NCI-H446 treated with DMSO at 0.1 percent for 48 hours (cell line): Measurements from ENCODE around the gene TAF9.
A peak's percentile ranks its signal among the peaks of the same experiment; 100 is the strongest.
"Not testable (repeated sequence)": the region's sequence is repeated elsewhere in the genome, so short reads cannot be mapped to it uniquely, and the experiment has no call there.

Source experiments
- DNase-seq: peaks from one replicate; lab custom pipeline; 2025; lab: John Stamatoyannopoulos, UW

TAF9 gene, protein sequence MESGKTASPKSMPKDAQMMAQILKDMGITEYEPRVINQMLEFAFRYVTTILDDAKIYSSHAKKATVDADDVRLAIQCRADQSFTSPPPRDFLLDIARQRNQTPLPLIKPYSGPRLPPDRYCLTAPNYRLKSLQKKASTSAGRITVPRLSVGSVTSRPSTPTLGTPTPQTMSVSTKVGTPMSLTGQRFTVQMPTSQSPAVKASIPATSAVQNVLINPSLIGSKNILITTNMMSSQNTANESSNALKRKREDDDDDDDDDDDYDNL

DNA sequence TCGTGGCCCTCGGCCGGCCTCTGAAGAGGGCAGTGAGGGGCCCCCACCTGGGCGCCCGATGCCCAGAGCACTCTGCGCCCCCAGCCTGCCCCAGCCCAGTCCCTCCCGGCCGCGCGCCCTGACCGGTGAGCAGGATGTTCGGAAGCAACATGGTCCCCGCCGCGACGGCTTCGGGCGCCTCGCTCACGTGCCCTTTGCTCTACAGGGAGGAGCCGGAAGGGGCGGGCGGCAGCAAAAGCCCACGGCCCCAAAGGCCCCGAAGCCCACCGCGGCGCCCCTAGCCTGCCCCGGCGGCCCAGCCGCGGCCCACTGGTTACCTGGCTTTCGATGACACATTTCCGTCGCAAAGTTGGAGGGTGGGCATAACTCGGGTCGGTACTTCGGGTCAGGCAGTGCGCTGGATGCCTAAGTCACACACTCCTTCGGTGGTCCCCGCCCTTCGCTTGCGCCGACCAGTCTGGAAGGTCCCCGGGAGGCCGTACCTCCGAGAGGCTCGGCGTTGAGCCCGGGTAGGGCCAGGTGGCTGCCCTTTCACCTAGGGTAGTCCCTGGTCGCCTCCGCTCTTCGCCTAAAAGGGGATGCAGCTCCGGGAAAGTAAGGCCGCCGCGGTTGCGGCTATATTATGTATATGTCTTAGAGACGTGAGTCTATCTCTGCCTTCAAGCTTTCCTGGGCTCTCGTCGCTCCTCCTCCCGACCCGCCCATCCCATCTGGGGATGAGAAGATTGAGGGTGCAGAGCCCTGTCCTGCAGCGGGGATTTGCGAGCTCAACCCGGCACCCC is at the start of gene TAF9, which contains the start of the genes AK6 and RAD17:
Gene TAF9 (minus strand): TSS at position 181 of the 782 bp plus-strand sequence. CDS start 3,783 bp downstream, outside the sequence.
Gene AK6 (minus strand): TSS at position 181 of the 782 bp plus-strand sequence. CDS start 30 bp downstream, at position 151.
Gene RAD17 (plus strand): TSS at position 479 of the 782 bp plus-strand sequence. CDS start 2,391 bp downstream, outside the sequence.
- DNase-seq: peak; percentile 84

DNA sequence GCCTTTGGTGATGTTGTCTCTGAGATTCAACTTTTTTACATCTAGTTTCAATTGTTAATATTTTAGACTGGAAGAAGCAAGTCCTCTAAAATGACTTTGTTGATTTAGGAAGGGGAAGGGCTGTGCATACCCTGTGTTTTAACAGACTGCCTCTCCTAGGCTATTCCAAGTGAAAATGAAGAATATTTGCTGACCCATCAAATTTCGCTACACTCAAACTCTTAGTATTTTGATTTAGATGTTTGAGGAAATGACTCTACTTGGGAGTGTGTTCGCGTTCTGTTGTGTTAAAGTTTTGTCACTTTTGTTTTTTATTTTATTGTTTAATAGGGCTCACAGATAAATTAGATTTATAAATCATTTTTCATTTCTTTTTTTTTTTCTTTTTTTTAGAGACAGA is 49.2 kb upstream of the TAF9 start:
- DNase-seq: no peak

DNA sequence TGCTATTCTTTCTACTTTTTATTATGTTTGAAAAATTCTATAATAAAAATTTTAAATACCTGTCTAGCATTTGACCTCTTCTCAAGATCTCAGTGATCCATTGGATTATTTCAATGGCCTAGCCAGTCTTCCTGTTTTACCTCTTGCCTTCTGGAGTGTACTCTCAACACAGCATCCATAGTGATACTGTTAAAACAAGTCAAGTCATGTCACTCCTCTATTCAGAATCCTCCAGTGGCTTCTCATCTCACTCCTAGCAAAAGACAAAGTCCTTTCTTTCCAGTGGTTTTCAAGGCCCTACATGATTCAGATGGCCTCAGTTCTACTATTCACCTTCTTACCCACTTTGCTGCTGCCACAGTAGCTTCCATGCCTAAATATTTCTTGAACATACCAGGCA is 47.4 kb upstream of the TAF9 start:
- no peak for DNase-seq

DNA sequence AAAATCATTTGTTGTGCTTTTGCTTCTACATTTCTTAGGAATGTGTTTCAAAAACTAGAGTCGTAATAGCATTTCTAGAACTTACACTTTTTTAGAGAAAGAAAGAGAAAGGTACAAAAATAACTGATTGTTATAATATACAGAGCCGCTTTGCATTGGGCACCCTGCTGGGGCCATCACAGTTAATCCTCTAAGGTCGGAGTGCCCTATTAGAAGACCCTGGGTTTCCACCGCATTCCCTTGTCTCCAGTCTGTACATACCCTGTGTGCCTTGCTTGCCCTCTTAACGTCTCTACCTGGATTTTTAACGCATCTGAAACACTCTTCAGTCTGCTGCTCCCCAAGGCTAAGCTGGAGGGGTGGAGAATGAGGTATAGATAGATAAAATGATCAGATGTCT is 46.9 kb upstream of the TAF9 start:
- no peak for DNase-seq

DNA sequence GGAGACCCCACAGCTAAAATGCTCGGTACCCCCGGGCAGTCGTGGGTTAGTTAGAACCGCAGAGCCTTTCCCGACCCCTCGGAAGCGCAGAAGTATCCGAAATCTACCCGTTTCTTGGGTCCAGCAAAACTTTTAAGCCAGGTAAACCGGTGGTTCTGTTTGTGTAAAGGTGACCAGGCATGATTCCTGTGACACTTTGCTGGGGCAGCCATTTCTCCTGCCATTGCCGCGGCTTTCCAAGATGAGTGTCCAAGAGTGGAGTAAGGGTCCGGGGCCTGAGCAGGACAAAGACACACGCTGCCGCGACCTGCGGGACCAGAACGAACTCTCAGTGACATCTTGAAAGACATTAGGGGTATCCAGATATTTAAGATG is 46.3 kb upstream of the TAF9 start:
- no peak for DNase-seq

DNA sequence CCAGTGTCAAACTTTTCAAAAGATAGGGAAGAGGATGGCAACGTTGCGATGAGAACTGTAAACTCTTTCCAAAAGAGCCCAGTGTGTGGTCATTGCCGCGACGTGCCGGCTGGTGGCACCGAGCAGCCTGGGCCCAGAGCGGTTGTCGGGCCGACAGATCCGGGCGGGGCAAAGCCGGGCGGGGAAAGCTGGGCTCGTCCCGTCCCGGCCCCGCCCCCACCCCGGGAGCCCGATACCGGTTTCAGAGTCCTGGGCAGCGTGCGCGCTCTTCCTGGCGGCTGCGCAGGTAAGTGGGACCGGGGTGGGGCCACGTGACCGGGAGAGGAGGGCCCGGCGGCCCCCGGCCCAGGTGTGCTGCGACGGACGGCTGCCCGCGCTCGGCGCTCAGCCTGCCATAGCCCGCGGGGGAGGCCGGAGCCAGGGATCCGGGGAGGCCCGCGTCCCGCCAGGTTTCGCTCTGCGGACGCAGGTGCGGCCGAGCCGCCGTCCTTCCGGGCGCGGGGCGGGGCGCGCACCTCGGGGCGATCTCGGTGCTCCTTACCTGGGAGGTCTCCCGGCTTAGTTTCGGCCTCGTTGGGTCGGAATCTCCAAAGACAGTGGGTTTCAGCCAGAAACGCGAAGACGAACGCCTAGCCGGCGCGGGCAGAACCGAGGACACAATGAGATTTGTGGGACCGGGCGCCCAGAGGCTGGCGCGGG is 45.7 kb upstream of the TAF9 start, which contains the start of gene MARVELD2:
Gene MARVELD2 (plus strand): TSS at position 232 of the 699 bp plus-strand sequence. CDS start 4,270 bp downstream, outside the sequence.
- no peak for DNase-seq

DNA sequence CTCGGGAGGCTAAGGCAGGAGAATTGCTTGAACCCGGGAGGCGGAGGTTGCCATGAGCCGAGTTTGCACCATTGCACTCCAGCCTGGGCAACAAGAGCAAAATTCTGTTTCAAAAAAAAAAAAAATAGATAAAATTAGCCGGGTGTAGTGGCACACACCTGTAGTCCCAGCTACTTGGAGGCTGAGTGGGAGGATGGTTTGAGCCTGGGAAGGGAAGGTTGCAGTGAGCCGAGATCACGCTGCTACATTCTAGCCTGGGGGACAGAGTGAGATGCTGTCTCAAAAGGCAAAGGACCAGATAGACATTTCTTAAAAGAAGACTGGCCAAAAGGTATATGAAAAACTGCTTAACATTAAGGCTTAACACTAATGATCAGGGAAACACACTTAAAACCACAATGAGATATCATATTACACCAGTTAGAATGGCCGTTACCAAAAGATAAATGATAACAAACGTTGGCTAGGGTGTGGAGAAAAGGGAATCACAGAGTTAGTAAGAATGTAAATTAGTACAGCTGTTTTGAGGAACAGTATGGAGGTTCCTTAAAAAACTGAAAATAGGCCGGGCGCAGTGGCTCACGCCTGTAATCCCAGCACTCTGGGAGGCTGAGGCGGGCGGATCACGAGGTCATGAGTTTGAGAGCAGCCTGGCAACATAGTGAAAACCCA is 35.5 kb upstream of the TAF9 start:
- no peak for DNase-seq

DNA sequence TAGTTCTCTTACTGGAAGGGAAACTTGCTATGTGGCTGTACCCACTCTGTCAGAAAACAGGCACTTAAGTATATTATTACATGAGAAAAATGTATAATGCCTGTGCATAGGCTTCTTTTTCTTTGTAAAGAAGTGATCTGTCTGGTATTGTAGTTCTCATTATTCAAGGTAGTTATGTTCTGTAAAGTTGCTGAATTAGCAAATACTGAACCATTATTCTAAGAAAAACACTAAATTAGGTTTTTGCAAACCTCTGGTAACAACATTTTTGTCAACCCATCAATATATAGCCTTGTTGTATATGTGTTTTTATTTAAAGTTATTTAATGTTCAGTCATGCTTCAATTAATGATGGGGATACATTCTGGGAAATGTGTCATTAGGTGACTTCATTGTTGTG is 9.1 kb upstream of the TAF9 start:
- DNase-seq: no peak

DNA sequence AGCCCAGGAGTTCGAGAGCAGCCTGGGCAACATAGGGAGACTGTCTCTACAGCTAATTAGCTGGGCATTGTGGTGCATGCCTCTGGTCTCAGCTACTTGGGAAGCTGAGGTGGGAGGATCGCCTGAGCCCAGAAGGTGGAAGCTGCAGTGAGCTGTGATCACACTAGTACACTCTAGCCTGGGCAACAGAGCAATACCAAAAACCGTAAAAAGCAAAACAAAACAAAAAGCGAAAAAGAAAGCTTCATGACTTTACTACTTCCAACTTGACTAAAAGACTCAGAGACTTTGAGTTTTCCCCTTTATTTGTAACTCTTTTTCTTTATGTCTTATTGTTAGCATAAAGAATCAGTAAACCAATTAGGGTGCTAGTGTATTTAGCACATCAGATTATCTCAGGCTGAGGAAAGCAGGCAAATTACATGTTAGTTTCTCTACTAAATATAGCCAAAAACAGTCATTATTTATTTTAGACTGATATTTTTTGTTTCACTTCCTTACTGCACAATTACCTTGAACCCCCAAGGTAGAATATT is 5.7 kb upstream of the TAF9 start:
- DNase-seq: no peak

DNA sequence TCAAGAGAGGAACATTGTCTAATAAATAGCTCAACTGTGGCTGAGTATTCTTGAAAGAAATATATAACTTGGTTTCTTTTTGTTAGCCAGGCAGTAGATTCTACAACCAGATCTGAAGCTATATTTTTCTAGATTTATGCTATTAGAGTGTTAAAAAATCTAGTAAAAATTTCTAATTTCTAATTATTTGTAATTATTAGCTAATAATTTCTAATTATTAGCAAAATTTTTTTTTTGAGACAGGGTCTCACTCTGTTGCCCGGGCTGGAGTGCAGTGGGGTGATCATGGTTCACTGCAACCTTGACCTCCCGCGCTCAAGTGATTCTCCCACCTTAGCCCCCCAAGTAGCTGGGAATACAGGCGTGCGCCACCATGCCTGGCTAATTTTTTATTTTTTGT is 3.1 kb upstream of the TAF9 start:
- no peak for DNase-seq

DNA sequence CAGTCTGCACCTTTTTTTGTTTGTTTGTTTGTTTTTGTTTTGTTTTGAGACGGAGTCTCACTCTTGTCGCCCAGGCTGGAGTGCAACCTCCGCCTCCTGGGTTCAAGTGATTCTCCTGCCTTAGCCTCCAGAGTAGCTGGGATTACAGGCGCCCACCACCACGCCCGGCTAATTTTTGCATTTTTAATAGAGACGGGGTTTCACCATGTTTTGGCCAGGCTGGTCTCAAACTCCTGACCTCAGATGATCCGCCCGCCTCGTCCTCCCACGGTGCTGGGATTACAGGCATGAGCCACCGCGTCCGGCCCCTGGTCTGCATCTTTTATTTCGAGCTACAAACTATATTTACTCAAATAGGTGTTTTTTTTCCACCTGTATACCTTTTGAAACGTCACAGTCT is 1.0 kb upstream of the TAF9 start:
- DNase-seq: not testable (repeated sequence)

DNA sequence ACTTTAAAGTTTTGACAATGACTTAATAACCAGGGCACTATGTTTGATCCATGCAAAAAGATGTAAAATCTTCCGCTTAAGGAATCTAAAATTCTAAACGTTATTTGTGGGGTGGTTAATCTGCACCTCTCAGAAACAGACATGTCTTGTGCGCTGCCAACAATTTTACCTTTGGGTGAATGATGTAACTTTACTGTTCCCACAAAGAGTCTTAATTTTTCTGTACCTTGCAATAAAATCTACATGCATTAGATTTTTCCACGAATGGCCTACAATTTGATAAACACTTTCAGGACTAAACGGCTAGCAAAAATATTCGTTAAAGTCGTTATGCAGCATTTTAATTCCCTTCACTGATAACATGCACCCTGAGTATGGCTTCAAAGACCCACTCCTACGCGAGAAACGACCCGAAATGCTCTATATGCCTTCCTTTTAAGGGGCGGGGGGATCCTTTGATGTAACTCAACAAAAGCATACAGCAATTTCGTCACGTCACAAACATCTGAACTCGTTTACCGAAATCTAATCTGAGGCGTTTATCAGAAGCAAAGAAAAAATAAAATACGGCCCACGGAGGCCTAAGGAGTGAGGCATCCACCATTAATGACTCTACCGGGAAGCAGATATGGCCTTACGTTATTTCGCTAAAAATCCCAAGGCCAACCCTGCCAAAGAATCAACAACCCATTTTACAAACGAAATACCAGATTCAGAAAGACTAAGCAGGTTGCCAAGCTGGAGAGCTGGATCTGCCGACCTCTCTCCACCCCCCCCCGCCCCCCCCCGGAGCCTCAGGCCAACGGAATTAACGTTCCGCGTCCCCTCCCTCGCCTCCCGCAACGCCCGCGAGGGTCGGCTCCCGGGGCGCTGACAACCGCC is 621 bp downstream of the TAF9 start:
- DNase-seq: peak; percentile 39

DNA sequence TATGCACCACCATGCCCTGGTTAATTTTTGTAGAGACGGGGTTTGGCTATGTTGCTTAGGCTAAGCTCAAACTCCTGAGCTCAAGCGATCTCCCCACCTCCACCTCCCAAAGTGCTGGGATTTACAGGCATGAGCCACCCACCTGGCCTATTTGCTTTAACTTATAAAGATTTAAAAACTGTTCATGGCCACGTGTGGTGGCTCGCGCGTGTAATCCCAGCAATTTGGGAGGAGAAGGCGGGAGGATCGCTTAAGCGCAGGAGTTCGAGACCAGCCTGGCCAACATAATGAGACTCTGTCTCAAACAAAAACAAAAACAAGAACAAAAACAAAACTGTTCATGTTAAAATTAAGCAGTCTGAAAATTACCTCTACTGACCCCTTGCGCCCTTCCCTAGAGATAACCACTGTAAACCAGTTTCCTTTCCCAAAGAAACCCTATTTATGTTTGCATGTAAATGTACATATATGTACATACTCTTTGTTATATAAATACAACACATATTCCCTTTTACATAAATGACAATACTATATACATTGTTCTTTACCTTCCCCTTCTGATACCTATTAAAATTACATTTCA is 1.5 kb downstream of the TAF9 start:
- DNase-seq: no peak

DNA sequence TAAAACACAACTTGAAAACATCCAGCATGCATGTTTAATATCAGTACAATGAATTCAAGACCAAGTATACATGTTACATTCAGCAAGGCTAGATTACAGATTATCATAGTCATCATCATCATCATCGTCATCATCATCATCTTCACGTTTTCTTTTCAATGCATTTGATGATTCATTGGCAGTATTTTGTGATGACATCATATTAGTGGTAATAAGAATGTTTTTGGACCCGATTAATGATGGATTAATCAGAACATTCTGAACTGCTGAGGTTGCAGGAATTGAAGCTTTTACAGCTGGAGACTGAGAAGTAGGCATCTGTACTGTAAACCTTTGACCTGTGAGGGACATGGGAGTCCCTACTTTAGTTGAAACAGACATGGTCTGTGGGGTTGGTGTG is 4.5 kb downstream of the TAF9 start:
- no peak for DNase-seq

DNA sequence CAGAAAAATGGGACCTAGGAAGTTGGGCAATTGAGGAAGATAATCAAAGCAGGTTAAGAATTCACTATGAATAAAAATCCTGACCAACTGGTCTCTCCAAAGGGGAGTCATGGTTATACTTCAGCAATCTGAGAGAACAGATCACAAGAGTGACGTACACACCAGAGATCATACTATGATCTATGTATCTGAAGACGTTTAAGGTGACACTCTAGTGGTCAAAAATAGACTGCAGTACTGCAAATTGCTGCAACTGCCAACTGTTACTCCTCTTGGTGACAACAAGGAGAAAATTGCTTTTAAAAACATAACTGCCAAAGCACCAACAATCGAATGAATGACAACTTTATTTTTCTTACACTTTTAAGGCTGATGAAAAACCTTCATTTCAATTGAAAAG is 4.9 kb downstream of the TAF9 start:
- DNase-seq: no peak

DNA sequence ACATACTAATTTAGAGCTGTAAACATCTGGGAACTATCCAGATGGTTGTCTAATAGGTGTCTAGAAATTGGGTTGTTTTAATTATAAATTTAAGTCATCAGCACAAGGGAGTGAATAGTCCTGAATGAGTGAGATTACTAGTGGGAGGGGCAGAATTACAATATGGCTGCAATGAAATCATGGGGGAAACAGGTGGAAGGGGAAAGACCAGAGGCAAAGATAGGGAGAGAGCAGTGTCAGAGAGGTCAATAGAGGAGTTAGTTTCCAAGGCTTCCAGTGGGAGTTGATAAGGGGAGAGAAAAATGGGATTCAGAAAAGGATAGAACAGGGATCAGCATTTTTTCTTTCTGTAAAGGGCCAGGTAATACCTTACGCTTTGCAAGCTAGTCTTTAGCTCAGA is 8.9 kb downstream of the TAF9 start:
- DNase-seq: no peak

DNA sequence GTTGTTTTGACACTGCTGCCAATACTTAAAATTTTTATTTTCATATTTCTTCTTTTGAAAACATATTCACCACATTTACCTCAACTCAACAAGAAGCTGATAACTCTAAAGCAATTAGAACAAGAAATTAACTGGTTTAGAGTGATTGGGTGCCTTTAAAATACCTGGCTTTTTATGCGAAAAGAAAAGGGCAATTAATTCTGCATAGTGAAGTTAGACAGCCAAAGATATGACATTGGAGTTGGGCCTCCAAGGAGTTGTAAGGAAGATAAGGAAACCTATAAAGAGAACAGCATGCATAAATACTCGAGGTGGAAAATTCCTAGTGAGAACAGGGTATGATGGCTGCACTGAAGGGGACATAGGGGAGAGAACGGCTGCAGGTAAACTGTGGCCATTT is 9.6 kb downstream of the TAF9 start:
- DNase-seq: no peak

DNA sequence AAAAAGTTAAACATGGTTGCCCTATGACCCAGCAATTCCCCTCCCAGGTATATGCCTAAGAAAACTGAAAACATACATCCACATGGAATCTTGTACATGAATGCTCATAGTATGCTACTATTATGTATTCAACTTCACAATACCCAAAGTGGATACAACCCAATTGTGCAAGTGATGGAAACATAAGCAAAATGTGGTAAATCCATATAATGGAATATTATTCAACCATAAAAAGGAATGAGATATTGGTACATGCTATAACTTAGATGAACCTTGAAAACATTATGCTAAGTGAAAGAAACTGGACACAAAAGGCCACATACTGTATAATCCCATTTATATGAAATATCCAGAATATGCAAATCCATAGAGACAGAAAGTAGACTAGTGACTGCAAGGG is 18.7 kb downstream of the TAF9 start:
- no peak for DNase-seq

DNA sequence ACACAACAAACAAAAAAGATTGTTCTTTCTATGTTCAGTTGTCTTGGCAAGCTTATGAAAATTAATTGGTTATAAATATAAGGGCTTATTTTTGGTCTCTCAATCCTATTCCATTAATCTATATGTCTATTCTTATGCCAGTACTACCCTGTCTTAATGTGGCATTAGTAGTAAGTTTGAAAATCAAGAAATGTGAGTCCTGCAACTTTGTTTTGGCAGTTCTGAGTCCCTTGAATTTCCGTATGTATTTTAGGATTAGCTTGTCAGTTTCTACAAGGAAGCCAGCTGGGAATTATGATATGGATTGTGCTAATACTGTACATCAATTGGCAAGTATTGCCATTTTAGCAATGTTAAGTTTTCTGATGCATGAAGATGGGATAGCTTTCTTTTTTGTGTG is 26.2 kb downstream of the TAF9 start:
- no peak for DNase-seq

DNA sequence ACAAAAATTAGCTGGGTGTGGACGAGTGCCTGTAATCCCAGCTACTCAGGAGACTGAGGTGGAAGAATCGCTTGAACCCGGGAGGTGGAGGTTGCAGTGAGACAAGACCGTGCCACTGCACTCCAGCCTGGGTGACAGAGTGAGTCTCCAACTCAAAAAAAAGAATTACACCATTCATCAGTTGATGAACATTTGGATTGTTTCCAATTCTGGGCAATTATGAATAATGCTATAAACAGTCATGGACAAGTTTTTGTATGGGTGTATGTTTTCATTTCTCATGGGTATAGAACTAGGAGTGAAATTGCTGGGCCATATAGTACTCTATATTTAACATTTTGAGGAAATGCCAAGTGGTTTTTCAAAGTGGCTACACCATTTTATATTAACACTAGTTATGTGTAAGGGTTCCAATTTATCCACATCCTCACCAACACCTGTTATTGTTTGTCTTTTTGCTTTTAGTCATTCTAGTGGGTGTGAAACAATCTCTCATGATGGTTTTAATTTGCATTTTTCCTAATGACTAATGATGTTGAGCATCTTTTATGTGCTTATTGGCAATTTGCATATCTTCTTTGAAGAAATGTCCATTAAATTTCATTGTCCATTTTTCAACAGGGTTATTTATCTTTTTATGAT is 27.7 kb downstream of the TAF9 start:
- no peak for DNase-seq
